Natural killer cell (primary cell): Measurements from ENCODE around the gene MIOX. TPM values are rescaled to one million over a fixed set of nuclear protein-coding genes. Genes with fewer than 3 reads are reported as not detected.

Source experiments
- ATAC-seq, 3 donors: fragments of 150-1000 bp in 2 of 3; fragments of 200-7000 bp in 1 of 3; cut with Tn5 transposase; 1 replicate in 1 of 3; 2 replicates in 2 of 3; pipeline ENCODE4 v1.10.0; 2021; ENCODE audit warnings: mild to moderate bottlenecking in 2 of 3, moderate library complexity in 2 of 3
- DNase-seq, 2 donors: peaks; one replicate each; pipeline versions ENCODE4 v3.0.0 to v3.0.0-alpha.2; 2013 to 2021; ENCODE audit warnings: mixed read lengths in 1 of 2
- H3K27ac ChIP-seq: one replicate; pipeline ENCODE4 v1.5.1; 2013; ENCODE audit warnings: mild to moderate bottlenecking, low read length
- H3K27me3 ChIP-seq: one replicate; pipeline ENCODE4 v1.6.1; 2013; ENCODE audit warnings: low read length; ENCODE audit not compliant: control insufficient read depth, insufficient read depth
- H3K36me3 ChIP-seq: one replicate; pipeline ENCODE4 v1.6.1; 2013; ENCODE audit warnings: low read length; ENCODE audit not compliant: control insufficient read depth, insufficient read depth
- H3K4me1 ChIP-seq: one replicate; pipeline ENCODE4 v1.6.1; 2013; ENCODE audit warnings: low read length; ENCODE audit not compliant: control insufficient read depth, insufficient read depth
- H3K4me3 ChIP-seq: one replicate; pipeline ENCODE4 v1.5.1; 2013; ENCODE audit warnings: low read length
- H3K9me3 ChIP-seq: one replicate; pipeline ENCODE4 v1.6.1; 2013; ENCODE audit warnings: low read length; ENCODE audit not compliant: control insufficient read depth, insufficient read depth
- H3K27ac Mint-ChIP-seq, 2 donors: one replicate each; pipeline ENCODE4 v1.8.0; 2022; ENCODE audit warnings: mild to moderate bottlenecking in 2 of 2, mixed read lengths in 2 of 2, moderate library complexity in 1 of 2
- H3K27me3 Mint-ChIP-seq, 2 donors: one replicate each; pipeline ENCODE4 v1.8.0; 2022; ENCODE audit warnings: low read depth in 2 of 2, mixed read lengths in 2 of 2
- H3K36me3 Mint-ChIP-seq: one replicate; pipeline ENCODE4 v1.8.0; 2022; ENCODE audit warnings: mixed read lengths
- H3K4me1 Mint-ChIP-seq, 2 donors: one replicate each; pipeline ENCODE4 v1.8.0; 2022; ENCODE audit warnings: mixed read lengths in 2 of 2
- H3K4me3 Mint-ChIP-seq: one replicate; pipeline ENCODE4 v1.8.0; 2022; ENCODE audit warnings: mild to moderate bottlenecking, moderate library complexity, mixed read lengths
- H3K9me3 Mint-ChIP-seq, 2 donors: one replicate each; pipeline ENCODE4 v1.8.0; 2022; ENCODE audit warnings: mixed read lengths in 2 of 2
- CTCF ChIP-seq: fragments of 200-600 bp; IDR thresholded peaks from one replicate; pipeline ENCODE4 v1.8.0; 2022; ENCODE audit warnings: antibody characterized with exemption
- WGBS: methylation state at CpG from one replicate; pipeline ENCODE4 v1.1.7; 2013; ENCODE audit warnings: missing lambda C conversion rate; ENCODE audit not compliant: insufficient coverage; 5-methylcytosine and 5-hydroxymethylcytosine counted together
- intact Hi-C: fragments of 100-400 bp; cut with micrococcal nuclease; formaldehyde crosslinking; loops from one replicate; pipeline ENCODE4 v1.14.2; 2022
- total RNA-seq, 4 donors: library from RNA; stranded (reverse); fragments of 120-200 nt in 1 of 4; gene quantifications; one replicate each; pipeline versions ENCODE4 v1.2.3 to v1.2.4, GENCODE V29; 2013 to 2022

MIOX gene
- under 1 TPM in 1 of 3 donors, not detected in 2; 0.23 TPM for total RNA-seq
- not detected for total RNA-seq (2013)

DNA sequence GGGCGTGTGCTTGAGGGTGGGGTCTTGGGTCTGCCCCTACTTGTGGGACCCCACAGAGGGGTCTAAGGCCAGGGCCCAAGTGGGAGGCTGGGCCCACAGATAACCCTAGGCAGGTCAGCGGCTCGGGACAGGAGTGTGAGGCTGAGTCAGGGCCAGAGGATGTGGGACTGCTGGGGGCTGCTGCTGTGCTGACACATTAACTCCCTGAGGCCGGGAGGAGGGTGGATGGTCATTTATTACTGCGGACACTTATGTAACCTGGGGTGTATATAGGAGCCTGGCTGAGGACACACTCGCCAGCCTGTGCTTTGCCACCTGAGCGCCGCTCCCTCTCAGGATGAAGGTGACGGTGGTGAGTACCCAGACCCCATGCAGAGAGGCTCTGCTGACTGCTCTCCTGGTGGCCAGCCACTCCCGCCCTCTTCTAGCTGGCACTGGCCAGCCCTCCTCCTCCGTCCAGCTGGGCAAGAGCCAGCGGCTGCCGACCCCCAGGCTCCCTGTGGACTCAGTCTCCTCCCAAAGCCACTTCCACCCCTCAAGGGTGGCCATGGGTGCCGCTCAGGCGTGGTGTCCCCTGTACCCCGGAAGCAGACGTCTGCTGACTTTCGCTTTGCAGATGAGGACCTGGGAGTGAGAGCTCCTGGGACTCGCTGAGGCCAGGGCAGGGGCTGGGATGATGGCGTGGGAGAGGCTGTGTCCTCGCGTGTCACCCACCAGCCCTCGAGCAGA is at the start of gene MIOX:
Gene MIOX (plus strand): TSS at position 299 of the 729 bp plus-strand sequence. CDS start 39 bp downstream, at position 338.
- Histone ChIP-seq H3K4me3 (no peak within 1 kb of the TSS), H3K4me1 (peaks cover 18% of the 10 kb centered on the region), H3K27ac (no peak within 1 kb of the TSS), H3K36me3 (no peaks in the 10 kb centered on the region), H3K27me3 (peaks cover 14% of the 10 kb centered on the region), H3K9me3 (no peaks in the 10 kb centered on the region)
- no peak for ATAC-seq
- Mint-ChIP-seq H3K9me3 (no peaks in the 10 kb centered on the region), H3K27ac (no peak within 1 kb of the TSS), H3K36me3 (no peaks in the 10 kb centered on the region), H3K4me3 (no peak within 1 kb of the TSS), H3K4me1 (peaks cover 0 to 5% of the 10 kb centered on the region in 2 donors), H3K27me3 (peaks cover 8 to 9% of the 10 kb centered on the region in 2 donors)
- intact Hi-C loops, result no loop called here
- 79% methylated on average over 23 of the region's 23 CpGs for WGBS
- DNase-seq, result no peak
- TF ChIP-seq CTCF, result no peak

- H3K27ac Mint-ChIP-seq, result no peak overlapping the region
- H3K4me1 Mint-ChIP-seq, result peaks cover 0 to 13% of the 10 kb centered on the region in 2 donors
- Histone ChIP-seq H3K9me3 (no peaks in the 10 kb centered on the region), H3K27me3 (no peaks in the 10 kb centered on the region), H3K27ac (no peak overlapping the region), H3K4me3 (no peak overlapping the region), H3K36me3 (peaks cover 48% of the 10 kb centered on the region), H3K4me1 (no peaks in the 10 kb centered on the region)
- intact Hi-C loops, result no loop called here
- H3K36me3 Mint-ChIP-seq, result no peaks in the 10 kb centered on the region
- H3K27me3 Mint-ChIP-seq, result no peaks in the 10 kb centered on the region
- ATAC-seq (no peak), DNase-seq (no peak)
- WGBS, result 92% methylated on average over 36 of the region's 36 CpGs
- no peak overlapping the region for H3K4me3 Mint-ChIP-seq
- no peak for TF ChIP-seq CTCF
- H3K9me3 Mint-ChIP-seq, result no peaks in the 10 kb centered on the region
These were observed 49.0 kb upstream of the MIOX start for GRCh38 chr22:50437511-50438304.

- H3K27ac ChIP-seq, result no peak overlapping the region
- no peak for DNase-seq
- H3K9me3 ChIP-seq, result no peaks in the 10 kb centered on the region
- Mint-ChIP-seq H3K27me3 (no peaks in the 10 kb centered on the region), H3K27ac (no peak overlapping the region), H3K4me3 (no peak overlapping the region), H3K9me3 (no peaks in the 10 kb centered on the region), H3K36me3 (no peaks in the 10 kb centered on the region), H3K4me1 (peaks cover 6 to 18% of the 10 kb centered on the region in 2 donors)
- H3K36me3 ChIP-seq, result peaks cover 50% of the 10 kb centered on the region
- no peak overlapping the region for H3K4me3 ChIP-seq
- intact Hi-C loops, result no loop called here
- TF ChIP-seq CTCF, result no peak
- 91% methylated on average over 34 of the region's 34 CpGs for WGBS
- H3K27me3 ChIP-seq, result no peaks in the 10 kb centered on the region
- peaks cover 6% of the 10 kb centered on the region for H3K4me1 ChIP-seq
- ATAC-seq, result no peak
These were observed 48.1 kb upstream of the MIOX start for GRCh38 chr22:50438305-50439275.
